ENCODE results near the gene NEK3.
"Not testable (repeated sequence)": the region's sequence is repeated elsewhere in the genome, so short reads cannot be mapped to it uniquely, and the experiment has no call there.

Gene NEK3

GRCh38 chr13:52165411-52165810 lies 6.0 kb upstream of the NEK3 start:
- DNase-seq = no peak

GRCh38 chr13:52164989-52165388 lies 5.6 kb upstream of the NEK3 start:
- DNase-seq = no peak

GRCh38 chr13:52163878-52164277 lies 4.5 kb upstream of the NEK3 start:
- DNase-seq = not testable (repeated sequence)

GRCh38 chr13:52162279-52163101 lies 3.1 kb upstream of the NEK3 start:
- no peak for DNase-seq

- no peak for DNase-seq
These were observed 1.8 kb upstream of the NEK3 start for GRCh38 chr13:52161181-52161646.

- no peak for DNase-seq
These were observed 1.1 kb upstream of the NEK3 start for GRCh38 chr13:52160506-52160905.

GRCh38 chr13:52160053-52160452 lies 656 bp upstream of the NEK3 start:
- no peak for DNase-seq

GRCh38 chr13:52158629-52159158 lies 703 bp downstream of the NEK3 start:
- DNase-seq = no peak

- no peak for DNase-seq
These were observed 2.6 kb downstream of the NEK3 start for GRCh38 chr13:52156724-52157261.

GRCh38 chr13:52155177-52155576 lies 4.2 kb downstream of the NEK3 start:
- no peak for DNase-seq

- no peak for DNase-seq
These were observed 12.2 kb downstream of the NEK3 start for GRCh38 chr13:52147225-52147624.

- DNase-seq = no peak
These were observed 18.1 kb downstream of the NEK3 start for GRCh38 chr13:52141299-52141698.

GRCh38 chr13:52137489-52137888 lies 21.9 kb downstream of the NEK3 start:
- DNase-seq = no peak

- no peak for DNase-seq
These were observed 22.6 kb downstream of the NEK3 start for GRCh38 chr13:52136763-52137162.

GRCh38 chr13:52130641-52131040 lies 28.8 kb downstream of the NEK3 start:
- no peak for DNase-seq

- DNase-seq = no peak
These were observed 30.4 kb downstream of the NEK3 start, which contains the start of gene NEK5 for GRCh38 chr13:52128714-52129700. TSS of gene NEK5 (minus strand) at chr13:52129073. CDS start at chr13:52127482, 1,591 bp downstream.

GRCh38 chr13:52127783-52128702 lies 31.4 kb downstream of the NEK3 start:
- DNase-seq = peak; percentile 41

GRCh38 chr13:52127378-52127777 lies 32.0 kb downstream of the NEK3 start:
- DNase-seq = no peak

- no peak for DNase-seq
These were observed 33.9 kb downstream of the NEK3 start for GRCh38 chr13:52125547-52125946.

- no peak for DNase-seq
These were observed 40.8 kb downstream of the NEK3 start for GRCh38 chr13:52118595-52118994.

GRCh38 chr13:52118095-52118494 lies 41.3 kb downstream of the NEK3 start:
- DNase-seq = no peak

- peak; percentile 0 for DNase-seq
These were observed 46.8 kb downstream of the NEK3 start for GRCh38 chr13:52112591-52112990.
